ENCODE measurements around the gene ELMOD1.

DNA sequence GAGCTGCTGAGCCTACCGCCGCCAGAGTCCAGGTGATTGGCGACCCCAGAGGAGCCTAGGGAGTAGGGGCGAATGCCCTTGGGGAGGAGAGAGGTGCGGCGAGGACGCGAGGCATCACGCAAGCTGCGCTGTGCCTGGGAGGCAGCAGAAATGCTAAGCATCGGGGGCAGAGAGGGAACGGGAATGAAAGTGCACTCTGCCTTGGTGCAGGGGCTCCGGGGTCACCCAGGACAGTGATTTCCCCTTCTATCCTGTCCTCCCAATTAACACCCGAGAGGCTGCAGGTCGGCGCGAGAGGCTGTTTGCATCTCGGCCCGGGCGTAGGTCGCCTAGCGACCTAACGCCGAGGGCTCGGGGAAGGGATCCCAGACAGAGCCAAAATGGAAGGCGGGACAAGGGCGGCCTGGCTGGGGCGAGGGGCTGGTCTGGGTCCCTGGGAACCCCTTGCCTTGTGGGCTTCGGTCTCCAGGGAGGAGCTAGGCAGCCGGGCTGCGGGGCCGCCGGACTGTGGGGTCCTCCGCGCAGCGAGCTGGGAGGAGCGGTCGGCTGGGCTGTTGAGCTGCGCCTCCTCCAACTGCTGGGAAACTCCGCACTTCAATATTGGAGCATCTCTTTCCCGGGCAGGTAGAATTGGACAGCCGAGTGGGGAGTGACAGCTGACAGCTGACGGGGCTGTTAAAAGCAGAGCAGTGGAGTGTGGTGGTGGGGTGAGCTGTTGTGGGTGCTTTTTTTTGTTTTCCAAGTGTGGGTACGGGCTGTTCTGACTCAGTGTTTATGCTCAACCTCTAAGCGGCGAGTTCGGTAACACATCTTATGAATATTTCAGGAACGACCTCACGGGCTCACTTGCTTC, 657 bp downstream of the ELMOD1 start:
- TF ChIP-seq POLR2A (IDR thresholded peaks at IDR 0.05; ENCODE audit: low read length) (no peak), GATA1 (IDR thresholded peaks at IDR 0.05; ENCODE audit: low read depth, low read length) (no peak)
